ENCODE data around the gene RELN. TPM values are rescaled to one million over a fixed set of nuclear protein-coding genes. Genes with fewer than 3 reads are reported as not detected.

RELN gene
- total and polyA plus RNA-seq, 2 experiments from 2014 or later = 3.9 to 22.0 TPM

DNA sequence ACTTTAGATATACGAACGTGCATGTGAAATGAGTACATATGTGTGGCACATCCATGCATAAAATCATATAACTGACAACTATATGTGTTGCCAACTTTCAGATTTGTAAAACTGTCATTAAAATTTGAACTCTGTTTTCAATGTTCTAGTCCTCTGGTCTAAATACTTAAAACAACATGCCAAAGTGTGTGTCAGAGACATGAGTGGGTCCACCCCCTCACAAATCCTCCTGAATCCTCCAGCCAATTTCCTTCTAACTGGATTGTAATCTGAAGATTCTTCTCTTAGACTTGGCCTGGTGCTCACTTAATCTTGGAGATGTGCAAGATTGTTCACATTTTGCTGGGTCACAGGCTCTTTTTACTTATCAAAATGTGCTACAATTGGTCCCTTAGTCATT lies 184.1 kb downstream of the RELN start:
- 92% methylated on average over 2 of the region's 2 CpGs for WGBS (ENCODE audit: low lambda C conversion rate, missing lambda C conversion rate)
- no peaks in the 10 kb centered on the region for H3K36me3 ChIP-seq (replicated peaks; ENCODE audit: insufficient read depth, low read depth)
- TF ChIP-seq EZH2phosphoT487 (IDR thresholded peaks at IDR 0.05; ENCODE audit: low read depth, severe bottlenecking, unreplicated experiment) (no peak), EZH2 (IDR thresholded peaks at IDR 0.05; ENCODE audit: borderline replicate concordance) (no peak)
- TF ChIP-seq, protein P1, sequence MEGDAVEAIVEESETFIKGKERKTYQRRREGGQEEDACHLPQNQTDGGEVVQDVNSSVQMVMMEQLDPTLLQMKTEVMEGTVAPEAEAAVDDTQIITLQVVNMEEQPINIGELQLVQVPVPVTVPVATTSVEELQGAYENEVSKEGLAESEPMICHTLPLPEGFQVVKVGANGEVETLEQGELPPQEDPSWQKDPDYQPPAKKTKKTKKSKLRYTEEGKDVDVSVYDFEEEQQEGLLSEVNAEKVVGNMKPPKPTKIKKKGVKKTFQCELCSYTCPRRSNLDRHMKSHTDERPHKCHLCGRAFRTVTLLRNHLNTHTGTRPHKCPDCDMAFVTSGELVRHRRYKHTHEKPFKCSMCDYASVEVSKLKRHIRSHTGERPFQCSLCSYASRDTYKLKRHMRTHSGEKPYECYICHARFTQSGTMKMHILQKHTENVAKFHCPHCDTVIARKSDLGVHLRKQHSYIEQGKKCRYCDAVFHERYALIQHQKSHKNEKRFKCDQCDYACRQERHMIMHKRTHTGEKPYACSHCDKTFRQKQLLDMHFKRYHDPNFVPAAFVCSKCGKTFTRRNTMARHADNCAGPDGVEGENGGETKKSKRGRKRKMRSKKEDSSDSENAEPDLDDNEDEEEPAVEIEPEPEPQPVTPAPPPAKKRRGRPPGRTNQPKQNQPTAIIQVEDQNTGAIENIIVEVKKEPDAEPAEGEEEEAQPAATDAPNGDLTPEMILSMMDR (IDR thresholded peaks at IDR 0.05; ENCODE audit: poor library complexity) = no peak
- no peaks in the 10 kb centered on the region for H3K4me1 ChIP-seq (ENCODE audit: insufficient read depth)
- no peak overlapping the region for H3K4me2 ChIP-seq
- H3K79me2 ChIP-seq = no peaks in the 10 kb centered on the region
- no peaks in the 10 kb centered on the region for H3K27me3 ChIP-seq
- no peaks in the 10 kb centered on the region for H4K20me1 ChIP-seq (ENCODE audit: insufficient read depth, poor library complexity, severe bottlenecking)
- no peaks in the 10 kb centered on the region for H3K9me2 ChIP-seq (replicated peaks; ENCODE audit: insufficient read depth)
- no peaks in the 10 kb centered on the region for H3K9me3 ChIP-seq (ENCODE audit: low read depth)
- DNase-seq (ENCODE audit: low spot score) = no peak
- H3K4me3 ChIP-seq = no peak overlapping the region
- no peak overlapping the region for H2AFZ ChIP-seq
- H3K27ac ChIP-seq = no peak overlapping the region

DNA sequence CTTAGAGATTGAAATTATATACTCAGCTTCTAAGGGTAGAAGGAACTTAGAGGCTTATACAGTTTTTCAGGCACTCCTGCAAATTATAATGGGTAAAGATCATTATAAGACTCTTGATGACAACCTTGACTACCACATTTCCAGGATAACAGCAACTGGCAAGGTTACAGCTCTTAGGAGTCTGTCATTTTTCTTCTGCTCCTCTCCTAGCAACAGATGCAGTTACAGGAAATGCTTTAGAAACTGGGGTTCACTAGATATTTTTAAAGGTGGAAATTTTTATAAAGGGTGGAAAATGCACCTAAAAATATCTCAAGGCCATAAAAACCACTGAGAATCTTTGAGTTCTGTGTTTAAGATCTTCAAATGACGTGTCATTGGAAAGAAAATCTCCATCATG lies 185.8 kb downstream of the RELN start:
- Histone ChIP-seq H3K4me2 (no peak overlapping the region), H3K9me3 (ENCODE audit: low read depth) (no peaks in the 10 kb centered on the region), H3K9me2 (replicated peaks; ENCODE audit: insufficient read depth) (no peaks in the 10 kb centered on the region), H2AFZ (no peak overlapping the region), H4K20me1 (ENCODE audit: insufficient read depth, poor library complexity, severe bottlenecking) (no peaks in the 10 kb centered on the region), H3K36me3 (replicated peaks; ENCODE audit: insufficient read depth, low read depth) (no peaks in the 10 kb centered on the region), H3K4me3 (no peak overlapping the region), H3K4me1 (ENCODE audit: insufficient read depth) (no peaks in the 10 kb centered on the region), H3K27ac (no peak overlapping the region), H3K27me3 (no peaks in the 10 kb centered on the region), H3K79me2 (no peaks in the 10 kb centered on the region)
- TF ChIP-seq EZH2 (IDR thresholded peaks at IDR 0.05; ENCODE audit: borderline replicate concordance) (no peak), EZH2phosphoT487 (IDR thresholded peaks at IDR 0.05; ENCODE audit: low read depth, severe bottlenecking, unreplicated experiment) (no peak)
- TF ChIP-seq, protein P1 (IDR thresholded peaks at IDR 0.05; ENCODE audit: poor library complexity) = no peak
- 65% methylated on average over 1 of the region's 1 CpG for WGBS (ENCODE audit: low lambda C conversion rate, missing lambda C conversion rate)
- DNase-seq (ENCODE audit: low spot score) = no peak

DNA sequence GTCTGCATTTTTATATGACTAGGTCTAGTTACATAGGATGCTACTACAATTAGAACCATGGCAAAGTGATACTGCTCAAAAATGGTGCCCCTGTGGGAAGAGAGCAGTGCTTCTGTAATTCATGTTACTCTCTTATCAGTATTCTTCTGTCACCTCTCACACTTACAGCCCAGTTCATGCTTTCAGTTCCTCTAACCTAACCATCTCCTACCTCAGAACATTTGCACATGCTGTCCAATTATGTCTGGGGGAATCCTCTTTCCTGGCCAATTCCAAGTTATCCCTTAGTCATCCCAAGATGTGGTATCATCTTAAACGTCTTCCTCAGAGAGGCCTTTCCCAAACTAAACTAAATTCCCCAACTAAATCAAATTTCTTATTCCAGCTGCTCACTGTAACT lies 190.2 kb downstream of the RELN start:
- Histone ChIP-seq H2AFZ (no peak overlapping the region), H3K27me3 (no peaks in the 10 kb centered on the region), H4K20me1 (ENCODE audit: insufficient read depth, poor library complexity, severe bottlenecking) (no peaks in the 10 kb centered on the region), H3K27ac (no peak overlapping the region), H3K79me2 (no peaks in the 10 kb centered on the region), H3K36me3 (replicated peaks; ENCODE audit: insufficient read depth, low read depth) (no peaks in the 10 kb centered on the region), H3K4me3 (no peak overlapping the region), H3K4me2 (no peak overlapping the region), H3K9me2 (replicated peaks; ENCODE audit: insufficient read depth) (no peaks in the 10 kb centered on the region), H3K4me1 (ENCODE audit: insufficient read depth) (no peaks in the 10 kb centered on the region), H3K9me3 (ENCODE audit: low read depth) (no peaks in the 10 kb centered on the region)
- no peak for TF ChIP-seq EZH2 (IDR thresholded peaks at IDR 0.05; ENCODE audit: borderline replicate concordance)
- TF ChIP-seq, protein P1 (IDR thresholded peaks at IDR 0.05; ENCODE audit: poor library complexity) = no peak
- TF ChIP-seq EZH2phosphoT487 (IDR thresholded peaks at IDR 0.05; ENCODE audit: low read depth, severe bottlenecking, unreplicated experiment) = no peak
- DNase-seq (ENCODE audit: low spot score) = no peak
- WGBS (ENCODE audit: low lambda C conversion rate, missing lambda C conversion rate) = 70% methylated on average over 1 of the region's 1 CpG

Measured in hepatocyte (in vitro differentiated cells).